HL-60 (cell line): ENCODE measurements around the gene EAF1.
A peak's percentile ranks its signal among the peaks of the same experiment; 100 is the strongest.

Experiments
- DNase-seq, 2 experiments: peaks; one replicate each; pipeline ENCODE4 v3.0.0-alpha.2; 2010 to 2020; ENCODE audit warnings: low read depth in 1 of 2, low spot score in 1 of 2
- H3K27ac ChIP-seq: fragments of 250-450 bp; sonication (Bioruptor Pico); replicated peaks from 2 replicates; pipeline ENCODE4 v1.5.1; 2020; ENCODE audit warnings: mild to moderate bottlenecking, moderate library complexity
- H3K27me3 ChIP-seq: fragments of 250-450 bp; sonication (Bioruptor Pico); 2 replicates; pipeline ENCODE4 v1.5.1; 2021; ENCODE audit warnings: mild to moderate bottlenecking, moderate library complexity; ENCODE audit not compliant: insufficient read depth, poor library complexity, severe bottlenecking
- H3K4me3 ChIP-seq: replicated peaks from 2 replicates; pipeline ENCODE4 v1.5.1; 2011; ENCODE audit warnings: mild to moderate bottlenecking, control low read depth, low read length; ENCODE audit not compliant: insufficient read depth
- CTCF ChIP-seq: IDR thresholded peaks from one replicate; pipeline ENCODE4 v1.5.1; 2011; ENCODE audit warnings: low read length, control low read depth, inconsistent platforms; ENCODE audit not compliant: insufficient read depth
- GABPA ChIP-seq: IDR thresholded peaks from 2 replicates; pipeline ENCODE4 v1.6.1; 2012; ENCODE audit warnings: low read depth
- POLR2AphosphoS5 ChIP-seq: IDR thresholded peaks from 2 replicates; pipeline ENCODE4 v1.6.1; 2012; ENCODE audit warnings: low read depth
- REST ChIP-seq: IDR thresholded peaks from 2 replicates; pipeline ENCODE4 v1.6.1; 2012; ENCODE audit warnings: low read depth; ENCODE audit not compliant: insufficient replicate concordance
- SPI1 ChIP-seq: IDR thresholded peaks from 2 replicates; pipeline ENCODE4 v1.6.1; 2012; ENCODE audit warnings: low read depth, mild to moderate bottlenecking, borderline replicate concordance

The EAF1 gene

GRCh38 chr3:15438983-15439382, 11.6 kb downstream of the EAF1 start:
- no peak overlapping the region for H3K4me3 ChIP-seq
- TF ChIP-seq CTCF, result no peak
- TF ChIP-seq GABPA, result no peak
- TF ChIP-seq SPI1, result no peak
- TF ChIP-seq REST, result no peak
- TF ChIP-seq POLR2AphosphoS5, result no peak
- H3K27me3 ChIP-seq, result no peaks in the 10 kb centered on the region
- peak in 1 of 2 experiments; percentile 37 for DNase-seq
- H3K27ac ChIP-seq, result no peak overlapping the region; the same call in 1 of the 2 replicates

- no peaks in the 10 kb centered on the region for H3K27me3 ChIP-seq
- H3K27ac ChIP-seq, result no peak overlapping the region
- no peak for DNase-seq
- H3K4me3 ChIP-seq, result no peak overlapping the region
- no peak for TF ChIP-seq SPI1
- no peak for TF ChIP-seq REST
- no peak for TF ChIP-seq POLR2AphosphoS5
- no peak for TF ChIP-seq CTCF
- TF ChIP-seq GABPA, result no peak
Observed at GRCh38 chr3:15439476-15439875, 12.1 kb downstream of the EAF1 start.

GRCh38 chr3:15440891-15441290, 13.5 kb downstream of the EAF1 start:
- H3K27me3 ChIP-seq, result no peaks in the 10 kb centered on the region
- H3K4me3 ChIP-seq, result no peak overlapping the region
- peak in 1 of 2 experiments; percentile 35 for DNase-seq
- TF ChIP-seq SPI1, result no peak
- TF ChIP-seq REST, result no peak
- TF ChIP-seq CTCF, result no peak
- TF ChIP-seq GABPA, result no peak
- TF ChIP-seq POLR2AphosphoS5, result no peak
- H3K27ac ChIP-seq, result no peak overlapping the region
